HCT116 (cell line): Measurements from ENCODE around the gene CRAT. TPM values are rescaled to one million over a fixed set of nuclear protein-coding genes. Genes with fewer than 3 reads are reported as not detected.
A peak's percentile ranks its signal among the peaks of the same experiment; 100 is the strongest.

Experiments
- ATAC-seq: fragments of 200-7000 bp; cut with Tn5 transposase; 2 replicates; pipeline ENCODE4 v1.9.1; 2020; ENCODE audit warnings: mild to moderate bottlenecking, moderate library complexity
- BruUV-seq: library from RNA; stranded (reverse); fragments of 400-500 nt; replicated peaks from 2 replicates; lab custom pipeline; 2021; lab: Mats Ljungman, UMichigan
- CTCF ChIA-PET: fragments of 300-600 bp; sonication (Branson Sonifier 250); formaldehyde crosslinking; loops from one replicate; lab custom pipeline; 2021; ENCODE audit warnings: antibody characterized with exemption; lab: Charles Lee
- POLR2A ChIA-PET: fragments of 300-600, 350-600 bp; sonication (Branson Sonifier 250); formaldehyde crosslinking; loops from one replicate; lab custom pipeline; 2021; ENCODE audit warnings: antibody characterized with exemption; lab: Charles Lee
- RAD21 ChIA-PET, 2 experiments: fragments of 300-600 bp; sonication (Branson Sonifier 250); formaldehyde crosslinking; loops; one replicate each; lab custom pipeline; 2023; ENCODE audit warnings: low total read pairs in 2 of 2; ENCODE audit not compliant: uncharacterized antibody in 2 of 2, unreplicated experiment in 2 of 2, low non-redundant PET in 1 of 2; lab: Charles Lee
- DNase-seq: peaks from one replicate; pipeline ENCODE4 v3.0.0-alpha.2; 2010; ENCODE audit warnings: low read depth, low spot score
- H2AFZ ChIP-seq: fragments of 200-600 bp; shearing (Covaris generic), sonication (generic); 2 replicates; pipeline ENCODE4 v1.6.1; 2017; ENCODE audit warnings: low read depth, mixed run types, mixed read lengths, antibody characterized with exemption, low read length; ENCODE audit not compliant: poor library complexity, severe bottlenecking
- H3K27ac ChIP-seq: 2 replicates; pipeline ENCODE4 v1.5.1; 2012; ENCODE audit warnings: low read depth, low read length
- H3K27me3 ChIP-seq: fragments of 200-600 bp; sonication (generic); 2 replicates; pipeline ENCODE4 v1.6.1; 2016; ENCODE audit warnings: mixed run types, low read length, mixed read lengths; ENCODE audit not compliant: insufficient read depth
- H3K36me3 ChIP-seq, 2 experiments: fragments of 200-500 bp in 1 of 2; fragments of 200-600 bp in 1 of 2; sonication (Bioruptor generic) in 1 of 2; sonication (generic) in 1 of 2; 2 replicates each; pipeline versions ENCODE4 v1.5.1 to v1.6.1; 2014 to 2016; ENCODE audit warnings: low read length in 2 of 2, inconsistent platforms in 1 of 2, mixed read lengths in 1 of 2, mixed run types in 1 of 2; ENCODE audit not compliant: insufficient read depth in 2 of 2, control insufficient read depth in 1 of 2
- H3K4me1 ChIP-seq, 2 experiments: fragments of 200-600 bp in 1 of 2; sonication (generic) in 1 of 2; 2 replicates each; pipeline versions ENCODE4 v1.5.1 to v1.6.1; 2012 to 2017; ENCODE audit warnings: low read length in 2 of 2, inconsistent platforms in 1 of 2, mild to moderate bottlenecking in 1 of 2, mixed read lengths in 1 of 2, mixed run types in 1 of 2, moderate library complexity in 1 of 2; ENCODE audit not compliant: insufficient read depth in 2 of 2, control insufficient read depth in 1 of 2
- H3K4me2 ChIP-seq: fragments of 200-600 bp; sonication (generic); 2 replicates; pipeline ENCODE4 v1.6.1; 2017; ENCODE audit warnings: mixed run types, low read length, mixed read lengths
- H3K4me3 ChIP-seq, 2 experiments: fragments of 200-600 bp in 1 of 2; sonication (generic) in 1 of 2; replicated peaks in 1 of 2; 2 replicates each; pipeline ENCODE4 v1.5.1; 2011 to 2016; ENCODE audit warnings: low read length in 2 of 2, control low read depth in 1 of 2, low read depth in 1 of 2, mild to moderate bottlenecking in 1 of 2, mixed read lengths in 1 of 2, mixed run types in 1 of 2
- H3K79me2 ChIP-seq: fragments of 200-600 bp; sonication (generic); 2 replicates; pipeline ENCODE4 v1.6.1; 2017; ENCODE audit warnings: mild to moderate bottlenecking, mixed run types, low read length, moderate library complexity, mixed read lengths; ENCODE audit not compliant: insufficient read depth
- H3K9ac ChIP-seq: fragments of 200-600 bp; sonication (generic); 2 replicates; pipeline ENCODE4 v1.6.1; 2016; ENCODE audit warnings: low read length, mixed read lengths
- H3K9me2 ChIP-seq: fragments of 200-600 bp; sonication (generic), shearing (Covaris generic); 2 replicates; pipeline ENCODE4 v1.6.1; 2017; ENCODE audit warnings: mixed run types, mild to moderate bottlenecking, moderate library complexity; ENCODE audit not compliant: insufficient read depth
- H3K9me3 ChIP-seq, 2 experiments: fragments of 200-500 bp in 1 of 2; fragments of 200-600 bp in 1 of 2; sonication (Bioruptor generic) in 1 of 2; sonication (generic) in 1 of 2; 2 replicates each; pipeline ENCODE4 v1.6.1; 2014 to 2017; ENCODE audit warnings: low read length in 2 of 2, mixed read lengths in 2 of 2, inconsistent platforms in 1 of 2, low read depth in 1 of 2, mild to moderate bottlenecking in 1 of 2, mixed run types in 1 of 2, moderate library complexity in 1 of 2; ENCODE audit not compliant: control insufficient read depth in 1 of 2, insufficient read depth in 1 of 2
- H4K20me1 ChIP-seq: fragments of 200-600 bp; sonication (generic), shearing (Covaris generic); 2 replicates; pipeline ENCODE4 v1.6.1; 2017; ENCODE audit warnings: mixed run types, mild to moderate bottlenecking, moderate library complexity; ENCODE audit not compliant: insufficient read depth
- ELF1 ChIP-seq: IDR thresholded peaks from 2 replicates; pipeline ENCODE4 v1.6.1; 2012; ENCODE audit warnings: low read depth, borderline replicate concordance
- MAX ChIP-seq: IDR thresholded peaks from 2 replicates; pipeline ENCODE4 v1.6.1; 2012
- POLR2AphosphoS5 ChIP-seq: IDR thresholded peaks from 2 replicates; pipeline ENCODE4 v1.6.1; 2011; ENCODE audit warnings: mild to moderate bottlenecking, low read depth, low read length, moderate library complexity
- SIN3A ChIP-seq: IDR thresholded peaks from 2 replicates; pipeline ENCODE4 v1.6.1; 2012; ENCODE audit warnings: low read depth
- TCF7L2 ChIP-seq: IDR thresholded peaks from 2 replicates; pipeline ENCODE4 v1.7.0; 2011; ENCODE audit warnings: borderline replicate concordance, inconsistent platforms; ENCODE audit not compliant: insufficient read depth, insufficient read length; ENCODE audit errors: extremely low read depth
- ZNF274 ChIP-seq: fragments of 200-500 bp; sonication (Bioruptor generic); IDR thresholded peaks from 2 replicates; pipeline ENCODE4 v1.6.1; 2014; ENCODE audit warnings: mild to moderate bottlenecking, low read depth, low read length, inconsistent platforms
- intact Hi-C: fragments of 100-400 bp; cut with micrococcal nuclease; formaldehyde crosslinking; loops from 2 replicates; pipeline ENCODE4 v1.10.0; 2022
- total RNA-seq: library from RNA; stranded (reverse); gene quantifications from one replicate; pipeline ENCODE4 v1.2.1, GENCODE V29; 2021; ENCODE audit not compliant: unreplicated experiment

The CRAT gene
- total RNA-seq, 1 experiment from 2014 or later, result 29.0 TPM

GRCh38 chr9:129059796-129060785, 50.5 kb downstream of the CRAT start:
- H3K27ac ChIP-seq, result peak overlapping the region; percentile 1; the same call in 1 of the 2 replicates
- no TSS peak for BruUV-seq
- peak; percentile 21; the same call in 1 of the 2 replicates for ATAC-seq
- no peaks in the 10 kb centered on the region for H3K9me3 ChIP-seq
- TF ChIP-seq POLR2AphosphoS5 (no peak), ELF1 (no peak), TCF7L2 (no peak), MAX (no peak), ZNF274 (no peak), SIN3A (no peak)
- RAD21 ChIA-PET, result no interaction called here
- H4K20me1 ChIP-seq, result no peaks in the 10 kb centered on the region
- POLR2A ChIA-PET, result no interaction called here
- no peak overlapping the region for H3K4me3 ChIP-seq
- no peaks in the 10 kb centered on the region for H3K79me2 ChIP-seq
- H3K4me2 ChIP-seq, result peak overlapping the region; percentile 59
- CTCF ChIA-PET, result no interaction called here
- H3K4me1 ChIP-seq, result peaks cover 6 to 17% of the 10 kb centered on the region in 2 experiments; a peak in 3 of 4 replicates
- intact Hi-C loops, result no loop called here
- no peak for DNase-seq
- H3K9ac ChIP-seq, result no peak overlapping the region
- H3K9me2 ChIP-seq, result no peaks in the 10 kb centered on the region
- H2AFZ ChIP-seq, result no peak overlapping the region
- H3K36me3 ChIP-seq, result peaks cover 0 to 4% of the 10 kb centered on the region in 2 experiments; a peak in 1 of 4 replicates
- H3K27me3 ChIP-seq, result no peaks in the 10 kb centered on the region
